Brain microvascular endothelial cell (primary cell): ENCODE measurements around the gene FAM50B.

Source experiments
- DNase-seq: peaks from one replicate; pipeline ENCODE4 v3.0.0-alpha.2; 2020
- H3K27ac ChIP-seq: fragments of 250-450 bp; sonication (Bioruptor Pico); 2 replicates; pipeline ENCODE4 v1.5.1; 2020; ENCODE audit warnings: mild to moderate bottlenecking, moderate library complexity
- H3K27me3 ChIP-seq: fragments of 250-450 bp; sonication (Bioruptor Pico); replicated peaks from 2 replicates; pipeline ENCODE4 v1.5.1; 2020; ENCODE audit warnings: mild to moderate bottlenecking
- H3K36me3 ChIP-seq: fragments of 250-450 bp; sonication (Bioruptor Pico); replicated peaks from 2 replicates; pipeline ENCODE4 v1.5.1; 2020; ENCODE audit warnings: mild to moderate bottlenecking
- H3K4me3 ChIP-seq: 2 replicates; pipeline ENCODE4 v1.5.1; 2011; ENCODE audit warnings: low read depth, mild to moderate bottlenecking, control low read depth, low read length, moderate library complexity
- in situ Hi-C: cut with HindIII; loops from 2 replicates; pipeline ENCODE4 v1.10.0; 2017; ENCODE audit warnings: low sequenced_read_pairs, low pct_ligation_motif_present
- TF ChIP-seq, protein P1 (sequence below): IDR thresholded peaks from 2 replicates; pipeline ENCODE4 v1.5.1; 2011; ENCODE audit warnings: low read depth, mild to moderate bottlenecking, moderate library complexity, low read length, control low read depth, inconsistent platforms; ENCODE audit errors: missing control alignments

Gene FAM50B

DNA sequence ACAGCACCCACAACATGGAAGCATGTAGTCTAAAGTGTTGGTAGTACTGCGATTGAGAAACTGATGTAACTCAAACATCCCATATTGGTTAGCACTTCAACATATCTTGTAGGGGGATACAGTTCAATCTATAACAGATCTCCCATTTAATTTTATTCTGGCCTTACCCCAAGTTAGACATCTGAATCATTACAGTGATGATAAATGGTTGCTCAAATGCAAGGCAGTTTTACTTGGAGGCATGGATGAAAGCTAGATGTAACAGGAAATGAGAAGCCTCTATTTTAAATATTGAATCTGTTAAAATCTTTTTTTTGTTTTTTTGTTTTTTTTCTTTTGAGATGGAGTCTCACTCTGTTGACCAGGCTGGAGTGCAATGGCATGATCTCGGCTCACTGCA, 44.2 kb upstream of the FAM50B start:
- no peaks in the 10 kb centered on the region for H3K36me3 ChIP-seq
- in situ Hi-C loops = no loop called here
- no peaks in the 10 kb centered on the region for H3K27me3 ChIP-seq
- no peak for DNase-seq
- TF ChIP-seq, protein P1, sequence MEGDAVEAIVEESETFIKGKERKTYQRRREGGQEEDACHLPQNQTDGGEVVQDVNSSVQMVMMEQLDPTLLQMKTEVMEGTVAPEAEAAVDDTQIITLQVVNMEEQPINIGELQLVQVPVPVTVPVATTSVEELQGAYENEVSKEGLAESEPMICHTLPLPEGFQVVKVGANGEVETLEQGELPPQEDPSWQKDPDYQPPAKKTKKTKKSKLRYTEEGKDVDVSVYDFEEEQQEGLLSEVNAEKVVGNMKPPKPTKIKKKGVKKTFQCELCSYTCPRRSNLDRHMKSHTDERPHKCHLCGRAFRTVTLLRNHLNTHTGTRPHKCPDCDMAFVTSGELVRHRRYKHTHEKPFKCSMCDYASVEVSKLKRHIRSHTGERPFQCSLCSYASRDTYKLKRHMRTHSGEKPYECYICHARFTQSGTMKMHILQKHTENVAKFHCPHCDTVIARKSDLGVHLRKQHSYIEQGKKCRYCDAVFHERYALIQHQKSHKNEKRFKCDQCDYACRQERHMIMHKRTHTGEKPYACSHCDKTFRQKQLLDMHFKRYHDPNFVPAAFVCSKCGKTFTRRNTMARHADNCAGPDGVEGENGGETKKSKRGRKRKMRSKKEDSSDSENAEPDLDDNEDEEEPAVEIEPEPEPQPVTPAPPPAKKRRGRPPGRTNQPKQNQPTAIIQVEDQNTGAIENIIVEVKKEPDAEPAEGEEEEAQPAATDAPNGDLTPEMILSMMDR = no peak
- no peak overlapping the region for H3K27ac ChIP-seq
- H3K4me3 ChIP-seq = no peak overlapping the region

DNA sequence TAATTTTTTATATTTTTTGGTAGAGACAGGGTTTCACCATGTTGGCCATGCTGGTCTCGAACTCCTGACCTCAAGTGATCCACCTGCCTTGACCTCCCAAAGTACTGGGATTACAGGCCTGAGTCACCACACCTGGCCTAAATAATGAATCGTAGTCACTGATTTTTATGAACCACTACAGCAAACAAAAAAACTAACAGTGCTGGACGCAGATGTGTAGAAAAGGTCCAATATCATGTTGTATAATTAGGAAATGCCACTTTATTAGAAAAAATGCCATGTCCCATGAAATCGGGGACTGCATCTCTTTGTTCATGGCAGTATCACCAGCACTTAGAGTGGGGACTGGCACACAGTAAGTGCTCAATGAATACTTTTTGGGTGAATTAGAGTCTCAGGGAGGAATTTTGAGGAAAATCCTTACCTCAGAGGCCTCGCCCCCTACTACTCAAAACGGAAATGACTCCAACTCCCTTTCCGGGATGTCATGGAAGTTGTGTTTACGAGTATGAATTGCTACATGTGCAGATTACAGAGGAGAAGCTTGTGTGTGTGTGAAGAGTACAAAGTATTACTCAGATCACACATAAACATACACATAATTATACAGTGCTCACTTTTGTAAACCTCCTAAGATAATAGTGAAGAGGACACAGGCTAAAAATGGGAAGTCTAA, 43.6 kb upstream of the FAM50B start:
- Histone ChIP-seq H3K4me3 (no peak overlapping the region), H3K27ac (no peak overlapping the region), H3K27me3 (no peaks in the 10 kb centered on the region), H3K36me3 (no peaks in the 10 kb centered on the region)
- no peak for DNase-seq
- in situ Hi-C loops = no loop called here
- TF ChIP-seq, protein P1 = no peak

DNA sequence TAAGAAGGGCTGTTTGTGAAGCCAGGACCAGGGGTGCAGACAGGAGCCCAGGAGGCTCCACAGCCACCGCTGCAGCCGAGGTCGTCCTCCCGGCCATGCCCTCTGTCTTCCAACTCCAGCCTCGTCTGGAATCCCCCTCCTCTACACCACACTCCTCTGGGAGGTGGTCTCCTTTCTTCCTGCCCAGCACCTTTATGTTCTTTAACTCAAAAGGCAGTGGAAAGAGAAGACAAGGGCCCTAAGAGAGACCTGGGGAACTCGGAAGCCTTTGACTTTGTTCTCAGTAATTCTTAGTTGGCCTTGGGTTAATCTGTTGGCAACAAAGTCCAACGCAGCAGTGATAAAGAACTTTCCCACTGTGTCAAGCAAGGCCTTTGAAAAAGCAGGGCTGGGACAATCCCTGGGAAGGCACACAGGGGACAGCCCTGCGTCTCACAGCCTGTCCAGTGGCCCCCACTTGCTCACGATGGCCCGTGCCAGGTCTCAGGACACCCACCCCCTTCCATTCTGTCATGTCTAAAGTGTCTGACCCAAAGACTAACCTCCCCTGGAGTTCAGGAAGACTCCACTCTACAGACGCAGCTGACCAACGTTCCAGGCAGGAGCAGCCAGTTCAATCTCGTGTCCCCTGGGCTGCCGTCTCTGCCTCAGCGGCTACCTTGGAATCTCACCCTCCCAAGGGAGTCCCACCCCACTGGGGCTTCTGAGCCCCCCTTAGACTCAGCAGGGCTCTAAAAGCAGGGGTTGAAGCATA, 42.8 kb upstream of the FAM50B start:
- Histone ChIP-seq H3K36me3 (no peaks in the 10 kb centered on the region), H3K27ac (no peak overlapping the region), H3K4me3 (no peak overlapping the region), H3K27me3 (no peaks in the 10 kb centered on the region)
- TF ChIP-seq, protein P1 = no peak
- no peak for DNase-seq
- in situ Hi-C loops = no loop called here

DNA sequence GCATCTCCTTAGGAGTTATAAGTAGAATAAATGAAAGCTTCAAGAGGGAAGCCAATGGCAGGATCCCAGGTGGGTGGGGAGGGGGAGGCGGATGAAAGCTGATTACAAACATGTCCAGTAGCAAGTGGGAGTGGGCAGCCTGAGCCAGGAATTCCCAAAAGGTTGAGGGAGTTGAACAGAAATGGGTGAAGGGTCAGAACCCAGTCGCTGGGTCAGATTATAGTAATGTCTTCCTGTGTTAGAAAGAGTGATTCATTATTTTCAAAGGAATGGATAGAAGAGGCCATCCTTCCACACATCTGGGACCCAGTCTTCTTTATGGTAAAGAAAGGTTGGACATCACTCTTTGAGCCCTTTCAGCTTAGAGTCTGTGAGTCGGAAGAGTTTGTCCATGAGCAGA, 41.0 kb upstream of the FAM50B start:
- no peaks in the 10 kb centered on the region for H3K36me3 ChIP-seq
- H3K27ac ChIP-seq = peak overlapping the region; percentile 68
- no peaks in the 10 kb centered on the region for H3K27me3 ChIP-seq
- no peak for DNase-seq
- TF ChIP-seq, protein P1 = no peak
- no peak overlapping the region for H3K4me3 ChIP-seq
- in situ Hi-C loops = no loop called here

DNA sequence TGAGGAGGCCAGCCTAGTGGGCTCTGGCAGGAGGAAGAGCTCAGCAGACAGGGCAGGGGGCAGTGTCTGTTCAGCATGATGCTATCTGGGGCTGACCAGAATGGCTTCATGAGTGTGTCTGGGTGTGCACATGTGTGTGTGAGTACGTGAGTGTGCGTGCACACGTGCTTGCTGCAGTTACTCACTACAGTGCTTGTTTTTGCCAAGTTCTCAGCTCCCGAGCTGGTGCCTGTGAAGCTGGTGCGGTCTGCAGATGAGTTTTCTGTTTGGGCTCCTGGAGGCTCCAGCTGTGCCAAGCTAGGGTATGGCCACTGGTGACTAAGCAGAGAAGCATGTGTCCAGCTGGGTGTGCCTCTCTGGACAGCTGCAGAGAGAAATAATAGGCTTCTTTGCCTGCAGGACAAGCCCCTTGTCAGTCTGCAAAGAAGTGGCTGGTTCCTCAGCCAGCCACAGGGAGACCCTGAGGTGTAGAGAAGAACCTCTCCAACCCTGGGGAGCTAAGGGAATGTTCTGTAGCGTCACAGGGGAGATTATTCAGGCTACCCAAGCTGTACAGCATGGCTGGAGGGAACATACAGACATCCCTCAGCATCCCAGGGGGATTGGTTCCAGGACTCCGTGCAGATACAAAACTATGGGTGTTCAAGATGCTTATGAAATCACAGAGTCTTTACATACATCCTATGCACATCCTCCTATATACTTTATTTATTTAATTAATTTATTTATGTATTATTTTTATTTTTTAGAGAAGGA, 40.2 kb upstream of the FAM50B start:
- in situ Hi-C loops = no loop called here
- TF ChIP-seq, protein P1 = peak; percentile 41
- H3K4me3 ChIP-seq = no peak overlapping the region
- no peaks in the 10 kb centered on the region for H3K36me3 ChIP-seq
- DNase-seq = peak; percentile 88
- H3K27me3 ChIP-seq = no peaks in the 10 kb centered on the region
- peak overlapping the region; percentile 68 for H3K27ac ChIP-seq
